AG04449 (cell line): ENCODE results near the gene NDUFA12.

Experiments
- CTCF ChIA-PET: fragments of 350-600 bp; formaldehyde crosslinking; extraction: SDS; loops from one replicate; lab custom pipeline; 2021; ENCODE audit warnings: antibody characterized with exemption; lab: Yijun Ruan, JAX
- POLR2A ChIA-PET: fragments of 400-600, 350-600 bp; formaldehyde crosslinking; extraction: SDS; loops from one replicate; lab custom pipeline; 2020; ENCODE audit warnings: antibody characterized with exemption, inconsistent platforms; lab: Yijun Ruan, JAX
- DNase-seq: peaks from one replicate; pipeline ENCODE4 v3.0.0-alpha.2; 2010; ENCODE audit warnings: low read depth, low spot score
- H3K4me3 ChIP-seq: 2 replicates; pipeline ENCODE4 v1.5.1; 2011; ENCODE audit warnings: low read depth, mild to moderate bottlenecking, control low read depth, low read length
- CTCF ChIP-seq: IDR thresholded peaks from one replicate; pipeline ENCODE4 v1.5.1; 2011; ENCODE audit warnings: mild to moderate bottlenecking, moderate library complexity, low read length, control low read depth, inconsistent platforms; ENCODE audit not compliant: insufficient read depth; ENCODE audit errors: missing control alignments

The NDUFA12 gene

GRCh38 chr12:95016120-95016519 is 12.6 kb upstream of the NDUFA12 start:
- no peak overlapping the region for H3K4me3 ChIP-seq
- ChIA-PET POLR2A (no interaction called here), CTCF (no interaction called here)
- TF ChIP-seq CTCF, result no peak
- DNase-seq, result no peak

GRCh38 chr12:95014554-95014953 is 11.1 kb upstream of the NDUFA12 start:
- ChIA-PET CTCF (no interaction called here), POLR2A (interaction anchor here (0.6 kb wide), 3 partner anchors 10 to 66 kb away, joined by 3 to 4 read pairs (median 3); no protein-coding TSS in a partner anchor)
- TF ChIP-seq CTCF, result no peak

GRCh38 chr12:95006206-95006605 is 2.7 kb upstream of the NDUFA12 start:
- no peak for TF ChIP-seq CTCF
- H3K4me3 ChIP-seq, result no peak overlapping the region
- ChIA-PET POLR2A (no interaction called here), CTCF (no interaction called here)
- no peak for DNase-seq

More at GRCh38 chr12:95014554-95014953, 11.1 kb upstream of the NDUFA12 start:
- no peak overlapping the region for H3K4me3 ChIP-seq
- DNase-seq, result no peak

- ChIA-PET CTCF (interaction anchor here (1.2 kb wide), 1 partner anchor 10 kb away, joined by 3 read pairs; no protein-coding TSS in a partner anchor), POLR2A (interaction anchor here (0.5 kb wide), 1 partner anchor 10 kb away, joined by 3 read pairs; no protein-coding TSS in a partner anchor)
Measured at GRCh38 chr12:95004610-95005009, 1.1 kb upstream of the NDUFA12 start.

GRCh38 chr12:95003921-95004272 is 400 bp upstream of the NDUFA12 start:
- no peak for TF ChIP-seq CTCF
- POLR2A ChIA-PET, result interaction anchor here (0.5 to 1.4 kb wide), 5 partner anchors 10 to 535 kb away, joined by 3 to 17 read pairs (median 3); no protein-coding TSS in a partner anchor
- DNase-seq, result no peak
- CTCF ChIA-PET, result interaction anchor here (1.2 to 1.3 kb wide), 4 partner anchors 10 to 530 kb away, joined by 3 to 4 read pairs (median 4); partner anchors contain the start of gene NR2C1
- H3K4me3 ChIP-seq, result peak overlapping the region; percentile 92

More at GRCh38 chr12:95004610-95005009, 1.1 kb upstream of the NDUFA12 start:
- no peak for DNase-seq
- TF ChIP-seq CTCF, result no peak
- no peak overlapping the region for H3K4me3 ChIP-seq

- TF ChIP-seq CTCF, result no peak
- peak overlapping the region; percentile 92 for H3K4me3 ChIP-seq
- CTCF ChIA-PET, result interaction anchor here (1.3 to 1.5 kb wide), 3 partner anchors 12 to 531 kb away, joined by 3 to 5 read pairs (median 4); no protein-coding TSS in a partner anchor
Measured at GRCh38 chr12:95002754-95003153, 743 bp downstream of the NDUFA12 start.

More at GRCh38 chr12:95002754-95003153, 743 bp downstream of the NDUFA12 start:
- POLR2A ChIA-PET, result interaction anchor here (1.4 kb wide), 1 partner anchor 19 kb away, joined by 17 read pairs; no protein-coding TSS in a partner anchor
- DNase-seq, result no peak
